PC-3 (cell line): Measurements from ENCODE around the gene CRNKL1.

Source experiments
- CTCF ChIP-seq: fragments of 300-600 bp; sonication (generic); conservative IDR thresholded peaks from 2 replicates; pipeline ENCODE4 v1.5.1; 2017; ENCODE audit warnings: antibody characterized with exemption, low read depth, mild to moderate bottlenecking, low read length
- EZH2 ChIP-seq: fragments of 300-600 bp; sonication (generic); IDR thresholded peaks from one replicate; pipeline ENCODE4 v1.6.1; 2017; ENCODE audit warnings: antibody characterized with exemption, mild to moderate bottlenecking, low read length; ENCODE audit not compliant: unreplicated experiment
- EZH2phosphoT487 ChIP-seq: fragments of 300-600 bp; sonication (generic); IDR thresholded peaks from 2 replicates; pipeline ENCODE4 v1.6.1; 2018; ENCODE audit warnings: mild to moderate bottlenecking, antibody characterized with exemption, low read length, borderline replicate concordance

- TF ChIP-seq CTCF, result no peak
- no peak for TF ChIP-seq EZH2phosphoT487
- no peak for TF ChIP-seq EZH2
Measured at GRCh38 chr20:20034486-20034885, 17.8 kb downstream of the CRNKL1 start.
